Tibial artery (tissue), 4 donors: ENCODE results near the gene ZBTB18.

Source experiments
- DNase-seq, 2 donors: peaks; one replicate each; pipeline ENCODE4 v3.0.0-alpha.2; 2019
- H3K27ac ChIP-seq, 2 donors: fragments of 200-600 bp; sonication (generic) in 1 of 2; 1 replicate in 1 of 2; 2 replicates in 1 of 2; pipeline ENCODE4 v1.5.1; 2018 to 2019; ENCODE audit warnings: mild to moderate bottlenecking in 1 of 2
- H3K27me3 ChIP-seq, 2 donors: fragments of 200-600 bp; sonication (generic) in 1 of 2; one replicate each; pipeline versions ENCODE4 v1.5.1 to v1.6.0; 2016 to 2019
- H3K36me3 ChIP-seq, 3 donors: fragments of 200-600 bp; sonication (generic) in 2 of 3; one replicate each; pipeline ENCODE4 v1.5.1; 2016 to 2019; ENCODE audit warnings: mild to moderate bottlenecking in 2 of 3
- H3K4me1 ChIP-seq, 4 donors: fragments of 200-600 bp; sonication (generic) in 2 of 4; 1 replicate in 3 of 4; 2 replicates in 1 of 4; pipeline ENCODE4 v1.5.1; 2016 to 2019
- H3K4me3 ChIP-seq, 2 donors: fragments of 200-600 bp; sonication (generic) in 1 of 2; 1 replicate in 1 of 2; 2 replicates in 1 of 2; pipeline ENCODE4 v1.5.1; 2018 to 2019; ENCODE audit warnings: mild to moderate bottlenecking in 2 of 2
- H3K9me3 ChIP-seq, 3 donors: fragments of 200-600 bp; sonication (generic) in 1 of 3; one replicate each; pipeline ENCODE4 v1.5.1; 2016 to 2019
- CTCF ChIP-seq, 2 experiments: fragments of 200-600 bp in 1 of 2; fragments of 450-650 bp in 1 of 2; IDR thresholded peaks; one replicate each; pipeline ENCODE4 v1.5.1; 2017 to 2019; ENCODE audit warnings: antibody characterized with exemption in 2 of 2, mild to moderate bottlenecking in 1 of 2, moderate library complexity in 1 of 2
- intact Hi-C: fragments of 100-400 bp; cut with DNase I; formaldehyde crosslinking; loops from one replicate; pipeline ENCODE4 v1.15.0; 2023; ENCODE audit warnings: low total_unique reads

Gene ZBTB18

GRCh38 chr1:244019982-244020485, 31.0 kb upstream of the ZBTB18 start:
- H3K4me1 ChIP-seq: no peaks in the 10 kb centered on the region
- no peak for DNase-seq
- H3K9me3 ChIP-seq: no peaks in the 10 kb centered on the region
- no peak overlapping the region for H3K27ac ChIP-seq
- H3K4me3 ChIP-seq: no peak overlapping the region
- intact Hi-C loops: no loop called here
- H3K36me3 ChIP-seq: no peaks in the 10 kb centered on the region
- H3K27me3 ChIP-seq: no peaks in the 10 kb centered on the region
- TF ChIP-seq CTCF (IDR thresholded peaks at IDR 0.05): no peak

- DNase-seq: no peak
- no peaks in the 10 kb centered on the region for H3K36me3 ChIP-seq
- intact Hi-C loops: no loop called here
- no peak for TF ChIP-seq CTCF (IDR thresholded peaks at IDR 0.05)
- no peaks in the 10 kb centered on the region for H3K9me3 ChIP-seq
- no peak overlapping the region for H3K4me3 ChIP-seq
- H3K4me1 ChIP-seq: no peaks in the 10 kb centered on the region
- no peaks in the 10 kb centered on the region for H3K27me3 ChIP-seq
- H3K27ac ChIP-seq: no peak overlapping the region
Measured at GRCh38 chr1:244021427-244021826, 29.7 kb upstream of the ZBTB18 start.

GRCh38 chr1:244022311-244022710, 28.8 kb upstream of the ZBTB18 start:
- no peak for TF ChIP-seq CTCF (IDR thresholded peaks at IDR 0.05)
- Histone ChIP-seq H3K4me3 (no peak overlapping the region), H3K27me3 (no peaks in the 10 kb centered on the region), H3K36me3 (no peaks in the 10 kb centered on the region), H3K4me1 (no peaks in the 10 kb centered on the region), H3K27ac (no peak overlapping the region), H3K9me3 (no peaks in the 10 kb centered on the region)
- intact Hi-C loops: no loop called here
- DNase-seq: no peak

- DNase-seq: no peak
- Histone ChIP-seq H3K27me3 (no peaks in the 10 kb centered on the region), H3K36me3 (no peaks in the 10 kb centered on the region), H3K4me1 (no peaks in the 10 kb centered on the region), H3K27ac (no peak overlapping the region), H3K9me3 (no peaks in the 10 kb centered on the region), H3K4me3 (no peak overlapping the region)
- TF ChIP-seq CTCF (IDR thresholded peaks at IDR 0.05): no peak
- intact Hi-C loops: no loop called here
Measured at GRCh38 chr1:244022864-244023440, 28.1 kb upstream of the ZBTB18 start.

- TF ChIP-seq CTCF (IDR thresholded peaks at IDR 0.05): no peak
- intact Hi-C loops: no loop called here
Measured at GRCh38 chr1:244027491-244028145, 23.5 kb upstream of the ZBTB18 start.

More at GRCh38 chr1:244027491-244028145, 23.5 kb upstream of the ZBTB18 start:
- H3K4me3 ChIP-seq: no peak overlapping the region
- DNase-seq: no peak
- no peaks in the 10 kb centered on the region for H3K27me3 ChIP-seq
- H3K4me1 ChIP-seq: peaks cover 0 to 9% (median 0%) of the 10 kb centered on the region in 4 donors
- no peak overlapping the region for H3K27ac ChIP-seq
- no peaks in the 10 kb centered on the region for H3K9me3 ChIP-seq
- no peaks in the 10 kb centered on the region for H3K36me3 ChIP-seq
